Dedifferentiated amniotic fluid mesenchymal stem cell (primary cell): Measurements from ENCODE around the gene RPL39L.
"Not testable (repeated sequence)": the region's sequence is repeated elsewhere in the genome, so short reads cannot be mapped to it uniquely, and the experiment has no call there.

Experiments used
- DNase-seq: peaks from one replicate; pipeline ENCODE4 v3.0.0-alpha.2; 2016; ENCODE audit errors: extremely low spot score

The RPL39L gene

GRCh38 chr3:187139126-187139894 lies at the start of gene RPL39L:
Gene RPL39L, minus strand, starts transcription at chr3:187139496. Its CDS starts 18,196 bp downstream, at chr3:187121300.
- DNase-seq = peak; percentile 91

GRCh38 chr3:187188931-187189330 lies 49.6 kb upstream of the RPL39L start:
- no peak for DNase-seq

- peak; percentile 75 for DNase-seq
These were observed 47.6 kb upstream of the RPL39L start for GRCh38 chr3:187186801-187187421.

GRCh38 chr3:187186375-187186774 lies 47.1 kb upstream of the RPL39L start:
- DNase-seq = no peak

GRCh38 chr3:187185759-187186158 lies 46.5 kb upstream of the RPL39L start:
- no peak for DNase-seq

- DNase-seq = no peak
These were observed 44.6 kb upstream of the RPL39L start for GRCh38 chr3:187183903-187184302.

- no peak for DNase-seq
These were observed 44.0 kb upstream of the RPL39L start for GRCh38 chr3:187183210-187183862.

- no peak for DNase-seq
These were observed 42.3 kb upstream of the RPL39L start for GRCh38 chr3:187181454-187182170.

GRCh38 chr3:187172929-187173328 lies 33.6 kb upstream of the RPL39L start:
- no peak for DNase-seq

DNA sequence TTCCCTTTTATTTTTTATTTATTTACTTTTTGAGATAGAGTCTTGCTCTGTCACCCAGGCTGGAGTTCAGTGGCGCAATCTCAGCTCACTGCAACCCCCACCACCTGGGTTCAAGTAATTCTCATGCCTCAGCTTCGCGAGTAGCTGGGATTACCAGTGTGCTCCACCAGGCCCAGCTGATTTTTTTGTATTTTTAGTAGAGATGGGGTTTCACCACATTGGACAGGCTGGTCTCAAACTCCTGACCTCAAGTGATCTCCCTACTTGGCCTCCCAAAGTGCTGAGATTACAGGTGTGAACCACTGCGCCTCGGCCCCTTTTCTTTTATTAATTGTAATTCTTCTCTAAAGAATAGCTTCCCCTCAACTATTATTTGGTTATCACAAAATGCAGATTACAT lies 31.6 kb upstream of the RPL39L start:
- DNase-seq = not testable (repeated sequence)

DNA sequence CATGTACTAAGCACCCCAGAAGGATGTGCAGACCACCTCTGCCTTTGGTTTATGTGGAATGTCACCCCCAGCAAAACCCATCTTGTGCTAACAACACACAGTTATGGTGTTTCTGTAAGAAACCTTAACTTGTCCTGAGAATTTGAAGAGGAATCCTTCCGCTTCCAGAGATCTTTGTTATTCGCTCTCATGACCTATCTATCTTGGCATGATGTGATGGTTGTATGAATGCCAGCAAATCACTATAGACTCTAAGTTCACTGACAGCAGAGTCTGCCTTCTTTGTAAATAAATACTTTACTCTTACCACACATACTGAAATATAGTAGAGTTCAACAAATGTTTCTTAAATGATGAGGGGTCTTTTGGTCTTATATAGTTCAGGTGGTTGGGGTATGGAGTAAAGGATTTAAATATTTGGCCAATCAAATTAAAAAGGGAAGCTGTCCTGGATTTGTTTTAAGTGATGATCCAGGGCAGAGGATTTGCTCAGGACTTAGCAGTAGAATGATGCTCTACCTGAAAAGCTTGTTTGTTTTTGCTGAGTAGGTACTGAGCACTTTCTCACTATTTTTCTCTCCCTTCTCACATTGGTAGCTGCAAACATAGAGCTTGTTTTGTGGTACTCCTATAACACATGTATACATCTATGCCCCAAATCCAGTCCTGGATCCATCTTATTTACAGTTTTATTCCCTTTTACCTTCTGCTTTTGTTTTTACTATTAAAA lies 30.1 kb upstream of the RPL39L start:
- no peak for DNase-seq

- DNase-seq = no peak
These were observed 28.5 kb upstream of the RPL39L start for GRCh38 chr3:187167777-187168176.

- no peak for DNase-seq
These were observed 27.5 kb upstream of the RPL39L start for GRCh38 chr3:187166750-187167149.

DNA sequence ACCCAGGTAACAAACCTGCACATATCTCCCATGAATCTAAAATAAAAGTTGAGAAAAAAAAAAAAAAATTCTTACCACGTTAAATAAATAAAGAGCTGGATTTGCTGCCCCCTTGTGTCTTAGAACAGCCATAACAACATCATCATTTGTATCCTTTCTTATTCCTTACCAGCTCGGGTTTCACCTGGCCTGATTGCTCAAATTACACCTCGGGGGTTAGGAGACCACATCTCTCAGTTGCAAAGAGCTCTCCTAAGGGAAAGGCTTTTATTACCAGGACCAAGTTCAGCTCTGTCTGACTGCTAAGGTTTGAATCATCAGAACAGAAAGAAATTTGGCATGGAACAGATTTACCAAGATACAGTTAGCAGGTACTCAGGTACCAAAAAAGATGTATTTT lies 25.8 kb upstream of the RPL39L start:
- peak; percentile 76 for DNase-seq

DNA sequence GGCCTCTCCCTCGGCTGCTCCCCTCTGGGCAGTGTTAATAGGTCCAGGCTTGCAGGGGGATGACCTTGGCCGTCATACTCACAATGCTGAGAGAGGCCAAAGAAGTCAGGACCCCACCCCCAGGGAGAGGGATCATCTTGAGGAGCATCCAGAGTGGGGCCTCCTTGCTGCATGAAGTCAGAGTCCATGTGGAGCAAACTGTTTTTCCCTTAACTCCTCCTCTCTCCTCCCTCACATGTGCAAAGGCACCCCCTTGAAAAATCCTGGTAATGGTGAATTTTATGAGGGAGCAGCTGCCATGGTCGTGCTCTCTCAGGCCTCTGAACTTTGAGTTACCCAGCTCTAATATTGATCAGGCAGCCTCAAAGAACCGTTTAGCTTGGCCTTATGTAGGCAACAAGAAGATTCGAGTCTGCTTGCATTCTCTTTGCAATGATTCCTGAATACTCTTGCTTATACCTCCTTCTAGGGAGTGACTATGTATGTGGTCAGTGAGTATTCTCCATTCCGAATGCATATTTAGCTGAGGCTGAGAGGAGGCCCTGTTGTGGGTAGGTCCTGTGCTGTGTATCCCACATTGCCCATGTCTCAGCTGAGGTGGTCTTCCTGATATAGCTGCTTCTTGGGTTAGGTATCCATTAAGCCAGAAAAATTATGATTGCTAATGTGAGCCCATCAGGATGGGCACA lies 23.1 kb upstream of the RPL39L start:
- DNase-seq = no peak

DNA sequence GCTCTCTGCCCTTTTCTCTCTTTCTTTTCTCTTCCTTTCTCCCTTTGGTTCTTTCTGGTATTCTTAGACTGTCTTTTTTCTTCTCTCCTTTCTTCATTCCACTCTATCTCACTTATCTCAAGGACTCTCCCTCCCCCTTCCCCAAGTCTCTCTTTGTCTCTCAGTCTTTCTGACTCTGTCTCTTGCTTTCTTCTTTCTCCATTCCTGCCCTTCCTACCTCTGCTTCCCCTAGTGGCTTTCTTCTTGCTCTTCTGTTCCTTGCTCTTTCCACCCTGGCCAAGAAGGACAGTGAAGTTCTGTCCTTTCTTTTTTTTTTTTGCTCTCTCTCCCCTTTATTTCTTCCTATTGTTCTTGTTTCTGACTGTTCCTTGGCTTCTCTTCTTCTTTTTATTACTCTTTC lies 22.3 kb upstream of the RPL39L start:
- no peak for DNase-seq

GRCh38 chr3:187150599-187150998 lies 11.3 kb upstream of the RPL39L start:
- no peak for DNase-seq

GRCh38 chr3:187150186-187150585 lies 10.9 kb upstream of the RPL39L start:
- DNase-seq = no peak

- no peak for DNase-seq
These were observed 7.1 kb upstream of the RPL39L start for GRCh38 chr3:187146389-187146788.

GRCh38 chr3:187145149-187145895 lies 6.0 kb upstream of the RPL39L start:
- DNase-seq = no peak
